T-cell (primary cell): ENCODE data around the gene PRSS56. TPM values are rescaled to one million over a fixed set of nuclear protein-coding genes. Genes with fewer than 3 reads are reported as not detected.

ENCODE experiments used
- ATAC-seq, 4 experiments: fragments of 200-7000 bp in 3 of 4; fragments of 150-1000 bp in 1 of 4; cut with Tn5 transposase; replicated peaks in 1 of 4; 1 replicate in 3 of 4; 2 replicates in 1 of 4; pipeline ENCODE4 v1.10.0; 2021; ENCODE audit warnings: moderate library complexity in 3 of 4, mild to moderate bottlenecking in 2 of 4, moderate number of reproducible peaks in 1 of 4
- CTCF ChIA-PET, 2 donors: fragments of 300-600 bp; sonication (Branson Sonifier 250); formaldehyde crosslinking; loops; one replicate each; lab custom pipeline; 2022; ENCODE audit warnings: antibody characterized with exemption in 2 of 2; lab: Charles Lee
- POLR2A ChIA-PET, 2 donors: fragments of 300-600 bp; sonication (Branson Sonifier 250); formaldehyde crosslinking; loops; one replicate each; lab custom pipeline; 2022; ENCODE audit warnings: antibody characterized with exemption in 2 of 2; lab: Charles Lee
- DNase-seq, 35 experiments: peaks; one replicate each; pipeline versions ENCODE4 v3.0.0 to v3.0.0-alpha.2; 2013 to 2023
- H3K27ac ChIP-seq: one replicate; pipeline ENCODE4 v1.5.1; 2013; ENCODE audit warnings: low read length
- H3K27me3 ChIP-seq, 2 experiments: replicated peaks in 1 of 2; 1 replicate in 1 of 2; 2 replicates in 1 of 2; pipeline versions ENCODE4 v1.6.1 to v1.7.0; 2013; ENCODE audit warnings: low read length in 1 of 2, mixed read lengths in 1 of 2; ENCODE audit not compliant: control insufficient read depth in 2 of 2, insufficient read depth in 2 of 2; ENCODE audit errors: extremely low read depth in 1 of 2
- H3K36me3 ChIP-seq, 2 donors: 1 replicate in 1 of 2; 2 replicates in 1 of 2; pipeline versions ENCODE4 v1.6.1 to v1.7.0; 2013; ENCODE audit warnings: low read length in 1 of 2; ENCODE audit not compliant: control insufficient read depth in 2 of 2, insufficient read depth in 1 of 2; ENCODE audit errors: extremely low read depth in 1 of 2
- H3K4me1 ChIP-seq, 2 experiments: 1 replicate in 1 of 2; 2 replicates in 1 of 2; pipeline versions ENCODE4 v1.6.1 to v1.7.0; 2013; ENCODE audit warnings: low read length in 2 of 2, mixed read lengths in 1 of 2; ENCODE audit not compliant: insufficient read depth in 2 of 2, control insufficient read depth in 1 of 2; ENCODE audit errors: extremely low read depth in 1 of 2
- H3K4me3 ChIP-seq, 2 donors: 1 replicate in 1 of 2; 2 replicates in 1 of 2; pipeline versions ENCODE4 v1.5.1 to v1.7.0; 2013; ENCODE audit warnings: mild to moderate bottlenecking in 2 of 2, low read length in 1 of 2, moderate library complexity in 1 of 2; ENCODE audit not compliant: control insufficient read depth in 1 of 2; ENCODE audit errors: extremely low read depth in 1 of 2
- H3K9me3 ChIP-seq: 2 replicates; pipeline ENCODE4 v1.7.0; 2013
- H3K27ac Mint-ChIP-seq, 2 donors: one replicate each; pipeline ENCODE4 v1.8.0; 2020 to 2021; ENCODE audit warnings: mild to moderate bottlenecking in 2 of 2, mixed read lengths in 2 of 2
- H3K27me3 Mint-ChIP-seq, 2 donors: one replicate each; pipeline ENCODE4 v1.8.0; 2021 to 2022; ENCODE audit warnings: mixed read lengths in 2 of 2
- H3K36me3 Mint-ChIP-seq: one replicate; pipeline ENCODE4 v1.8.0; 2021; ENCODE audit warnings: mixed read lengths
- H3K4me1 Mint-ChIP-seq, 3 donors: one replicate each; pipeline ENCODE4 v1.8.0; 2020 to 2022; ENCODE audit warnings: mixed read lengths in 3 of 3, mild to moderate bottlenecking in 1 of 3
- H3K4me3 Mint-ChIP-seq, 3 donors: one replicate each; pipeline ENCODE4 v1.8.0; 2020 to 2022; ENCODE audit warnings: mild to moderate bottlenecking in 3 of 3, mixed read lengths in 3 of 3, moderate library complexity in 3 of 3
- H3K9me3 Mint-ChIP-seq, 3 donors: one replicate each; pipeline ENCODE4 v1.8.0; 2020 to 2022; ENCODE audit warnings: mixed read lengths in 3 of 3
- WGBS: methylation state at CpG from one replicate; pipeline ENCODE4 v1.1.5; 2013; ENCODE audit warnings: missing lambda C conversion rate; ENCODE audit not compliant: insufficient coverage; 5-methylcytosine and 5-hydroxymethylcytosine counted together
- total RNA-seq, 35 experiments: library from RNA in 6 of 35; stranded (reverse) in 6 of 35; fragments of 120-200 nt in 1 of 35; gene quantifications; one replicate each; pipeline versions ENCODE4 v1.2.1 to v1.2.4 and lab custom pipeline; 2013 to 2026

PRSS56 gene
- total RNA-seq, 5 donors from 2014 or later (not counting 1 experiment from before 2014, with no cell fraction given) = not detected

- no peak overlapping the region for H3K27ac Mint-ChIP-seq
- ChIA-PET CTCF (no interaction called here), POLR2A (no interaction called here)
- peaks cover 14 to 29% of the 10 kb centered on the region in 2 donors for H3K27me3 Mint-ChIP-seq
- H3K4me1 Mint-ChIP-seq = no peaks in the 10 kb centered on the region
- H3K4me3 Mint-ChIP-seq = no peak overlapping the region
- no peak for DNase-seq
- Histone ChIP-seq H3K27ac (no peak overlapping the region), H3K36me3 (no peaks in the 10 kb centered on the region), H3K27me3 (peaks cover 0 to 47% of the 10 kb centered on the region in 2 experiments), H3K4me3 (no peak overlapping the region), H3K4me1 (no peaks in the 10 kb centered on the region), H3K9me3 (no peaks in the 10 kb centered on the region)
- no peaks in the 10 kb centered on the region for H3K9me3 Mint-ChIP-seq
- 77% methylated on average over 16 of the region's 19 CpGs for WGBS
- H3K36me3 Mint-ChIP-seq = no peaks in the 10 kb centered on the region
- ATAC-seq = no peak
Observed at GRCh38 chr2:232478571-232479340, 41.4 kb upstream of the PRSS56 start.

GRCh38 chr2:232479341-232480200, 40.6 kb upstream of the PRSS56 start:
- Mint-ChIP-seq H3K36me3 (no peaks in the 10 kb centered on the region), H3K9me3 (no peaks in the 10 kb centered on the region), H3K27ac (peak overlapping the region in 1 of 2 donors; percentile 19), H3K27me3 (peaks cover 11 to 32% of the 10 kb centered on the region in 2 donors), H3K4me1 (no peaks in the 10 kb centered on the region), H3K4me3 (no peak overlapping the region)
- ChIA-PET POLR2A (no interaction called here), CTCF (no interaction called here)
- Histone ChIP-seq H3K4me3 (no peak overlapping the region), H3K4me1 (no peaks in the 10 kb centered on the region), H3K9me3 (no peaks in the 10 kb centered on the region), H3K36me3 (no peaks in the 10 kb centered on the region), H3K27me3 (peaks cover 0 to 50% of the 10 kb centered on the region in 2 experiments), H3K27ac (no peak overlapping the region)
- ATAC-seq (no peak), DNase-seq (peak in 1 of 35 experiments; percentile 1)
- WGBS = 72% methylated on average over 21 of the region's 21 CpGs

- H3K9me3 ChIP-seq = no peaks in the 10 kb centered on the region
- ChIA-PET POLR2A (no interaction called here), CTCF (no interaction called here)
- no peaks in the 10 kb centered on the region for H3K9me3 Mint-ChIP-seq
- peaks cover 0 to 51% of the 10 kb centered on the region in 2 experiments for H3K27me3 ChIP-seq
- peaks cover 16 to 38% of the 10 kb centered on the region in 2 donors for H3K27me3 Mint-ChIP-seq
- DNase-seq (peak in 1 of 35 experiments; percentile 1), ATAC-seq (no peak)
- H3K4me3 ChIP-seq = no peak overlapping the region
- no peak overlapping the region for H3K27ac Mint-ChIP-seq
- H3K4me1 ChIP-seq = no peaks in the 10 kb centered on the region
- H3K27ac ChIP-seq = no peak overlapping the region
- no peaks in the 10 kb centered on the region for H3K36me3 ChIP-seq
- no peaks in the 10 kb centered on the region for H3K36me3 Mint-ChIP-seq
- peaks cover 0 to 6% (median 5%) of the 10 kb centered on the region in 3 donors for H3K4me1 Mint-ChIP-seq
- 76% methylated on average over 13 of the region's 26 CpGs for WGBS
- H3K4me3 Mint-ChIP-seq = no peak overlapping the region
Observed at GRCh38 chr2:232480201-232481190, 39.7 kb upstream of the PRSS56 start.

GRCh38 chr2:232481322-232482140, 38.7 kb upstream of the PRSS56 start:
- ChIA-PET POLR2A (no interaction called here), CTCF (no interaction called here)
- Histone ChIP-seq H3K9me3 (no peaks in the 10 kb centered on the region), H3K4me1 (no peaks in the 10 kb centered on the region), H3K4me3 (no peak overlapping the region), H3K27ac (no peak overlapping the region), H3K36me3 (no peaks in the 10 kb centered on the region), H3K27me3 (peaks cover 0 to 47% of the 10 kb centered on the region in 2 experiments)
- WGBS = 90% methylated on average over 22 of the region's 29 CpGs
- Mint-ChIP-seq H3K4me3 (no peak overlapping the region), H3K27me3 (peaks cover 12 to 31% of the 10 kb centered on the region in 2 donors), H3K27ac (peak overlapping the region in 1 of 2 donors; percentile 39), H3K4me1 (peaks cover 0 to 6% (median 5%) of the 10 kb centered on the region in 3 donors), H3K9me3 (no peaks in the 10 kb centered on the region), H3K36me3 (no peaks in the 10 kb centered on the region)
- DNase-seq (peak in 1 of 35 experiments; percentile 4), ATAC-seq (no peak)

GRCh38 chr2:232482301-232483238, 37.6 kb upstream of the PRSS56 start:
- Histone ChIP-seq H3K36me3 (no peaks in the 10 kb centered on the region), H3K27ac (no peak overlapping the region), H3K4me3 (no peak overlapping the region), H3K27me3 (peaks cover 0 to 52% of the 10 kb centered on the region in 2 experiments), H3K9me3 (no peaks in the 10 kb centered on the region), H3K4me1 (peaks cover 0 to 7% of the 10 kb centered on the region in 2 experiments)
- H3K4me1 Mint-ChIP-seq = peaks cover 0 to 9% (median 8%) of the 10 kb centered on the region in 3 donors
- ChIA-PET CTCF (no interaction called here), POLR2A (no interaction called here)
- 77% methylated on average over 15 of the region's 31 CpGs for WGBS
- H3K4me3 Mint-ChIP-seq = no peak overlapping the region
- ATAC-seq (no peak), DNase-seq (no peak)
- no peak overlapping the region for H3K27ac Mint-ChIP-seq
- no peaks in the 10 kb centered on the region for H3K9me3 Mint-ChIP-seq
- H3K27me3 Mint-ChIP-seq = peaks cover 12 to 32% of the 10 kb centered on the region in 2 donors
- H3K36me3 Mint-ChIP-seq = no peaks in the 10 kb centered on the region
